HepG2 (cell line): ENCODE results near the gene TSPAN31. TPM values are rescaled to one million over a fixed set of nuclear protein-coding genes. Genes with fewer than 3 reads are reported as not detected.

Source experiments
- DNMT3B ChIP-seq: conservative IDR thresholded peaks from 2 replicates; pipeline ENCODE4 v1.6.1; 2016; ENCODE audit warnings: missing biosample characterization, control low read depth
- ERF ChIP-seq: IDR thresholded peaks from 2 replicates; pipeline ENCODE4 v1.6.1; 2018; ENCODE audit warnings: missing biosample characterization, missing genetic modification reagents
- FOXK2 ChIP-seq: fragments of 450-650 bp; IDR thresholded peaks from 2 replicates; pipeline ENCODE4 v1.6.1; 2016
- HHEX ChIP-seq: IDR thresholded peaks from 2 replicates; pipeline ENCODE4 v1.6.1; 2016; ENCODE audit warnings: control low read depth
- MIXL1 ChIP-seq: IDR thresholded peaks from 2 replicates; pipeline ENCODE4 v1.6.1; 2016
- NFE2L2 ChIP-seq: fragments of 150-350 bp; IDR thresholded peaks from 2 replicates; pipeline ENCODE4 v1.6.1; 2014; ENCODE audit warnings: low read length
- REXO4 ChIP-seq: sonication (generic); formaldehyde crosslinking; IDR thresholded peaks from 2 replicates; pipeline ENCODE4 v1.8.0; 2022; ENCODE audit warnings: missing genetic modification reagents, mild to moderate bottlenecking, borderline replicate concordance
- SIN3A ChIP-seq: IDR thresholded peaks from 2 replicates; pipeline ENCODE4 v1.6.1; 2011; ENCODE audit warnings: low read depth, mild to moderate bottlenecking, control low read depth, low read length, borderline replicate concordance
- TRIM24 ChIP-seq: sonication (generic); formaldehyde crosslinking; IDR thresholded peaks from 2 replicates; pipeline ENCODE4 v1.8.0; 2022; ENCODE audit warnings: mild to moderate bottlenecking, missing genetic modification reagents
- ZFP41 ChIP-seq: sonication (generic); formaldehyde crosslinking; IDR thresholded peaks from 2 replicates; pipeline ENCODE4 v1.4.0; 2020; ENCODE audit warnings: mild to moderate bottlenecking, missing genetic modification reagents, borderline replicate concordance
- ZFP90 ChIP-seq: sonication (generic); formaldehyde crosslinking; IDR thresholded peaks from 2 replicates; pipeline ENCODE4 v1.8.0; 2022; ENCODE audit warnings: missing genetic modification reagents, mild to moderate bottlenecking, inconsistent platforms, borderline replicate concordance
- ZNF232 ChIP-seq: sonication (generic); formaldehyde crosslinking; IDR thresholded peaks from 2 replicates; pipeline ENCODE4 v1.4.0; 2020; ENCODE audit warnings: missing genetic modification reagents, borderline replicate concordance
- ZNF354B ChIP-seq: sonication (generic); formaldehyde crosslinking; IDR thresholded peaks from 2 replicates; pipeline ENCODE4 v1.8.0; 2022; ENCODE audit warnings: mild to moderate bottlenecking, missing genetic modification reagents
- ZNF563 ChIP-seq: sonication (generic); formaldehyde crosslinking; IDR thresholded peaks from 2 replicates; pipeline ENCODE4 v1.8.0; 2022; ENCODE audit warnings: mild to moderate bottlenecking, moderate library complexity, missing genetic modification reagents
- ZNF614 ChIP-seq: IDR thresholded peaks from 2 replicates; pipeline ENCODE4 v1.6.1; 2018; ENCODE audit warnings: missing biosample characterization, missing genetic modification reagents, inconsistent platforms, borderline replicate concordance
- ZNF749 ChIP-seq: sonication (generic); formaldehyde crosslinking; IDR thresholded peaks from 2 replicates; pipeline ENCODE4 v1.8.0; 2022; ENCODE audit warnings: mild to moderate bottlenecking, missing genetic modification reagents, moderate library complexity, borderline replicate concordance
- polyA plus RNA-seq, 8 experiments: library from polyadenylated mRNA; depleted of rRNA in 3 of 8; stranded (reverse) in 7 of 8; unstranded in 1 of 8; fragments of >200 nt; fragmentation: Illumina TruSeq in 4 of 8; extraction: Trizol in 4 of 8; gene quantifications; 2 replicates each; pipeline versions ENCODE4 v1.2.1 to v1.2.3, GENCODE V29; 2011 to 2016; ENCODE audit warnings: low read depth in 4 of 8, missing spikeins in 1 of 8, mixed read lengths in 1 of 8; ENCODE audit not compliant: insufficient read depth in 1 of 8
- total RNA-seq, 5 experiments: library from RNA; depleted of rRNA; stranded (reverse); fragments of >200 nt; fragmentation: Illumina TruSeq; extraction: Trizol; gene quantifications; 2 replicates each; pipeline ENCODE4 v1.2.3, GENCODE V29; 2016; ENCODE audit warnings: low read depth in 1 of 5
- TF ChIP-seq, protein P1 (sequence below), 2 experiments: fragments of 450-650 bp in 1 of 2; sonication (generic) in 1 of 2; formaldehyde crosslinking in 1 of 2; IDR thresholded peaks; 2 replicates each; pipeline versions ENCODE4 v1.6.1 to v1.8.0; 2016 to 2022; ENCODE audit warnings: antibody characterized with exemption in 1 of 2, mild to moderate bottlenecking in 1 of 2, missing genetic modification reagents in 1 of 2
- TF ChIP-seq, protein P2 (sequence below): sonication (generic); formaldehyde crosslinking; IDR thresholded peaks from 2 replicates; pipeline ENCODE4 v1.4.0; 2020; ENCODE audit warnings: missing genetic modification reagents
- TF ChIP-seq, protein P3 (sequence below): sonication (generic); formaldehyde crosslinking; IDR thresholded peaks from 2 replicates; pipeline ENCODE4 v1.4.0; 2020; ENCODE audit warnings: missing genetic modification reagents

TSPAN31 gene
- total and polyA plus RNA-seq, 2 of the 13 experiments (the other 11 are each of a cell fraction or from before 2014, with no cell fraction given) = 10.4 to 24.6 TPM

GRCh38 chr12:57771873-57772428 lies 27.1 kb downstream of the TSPAN31 start, which contains the start of gene METTL1 (continued):
- TF ChIP-seq, protein P1, sequence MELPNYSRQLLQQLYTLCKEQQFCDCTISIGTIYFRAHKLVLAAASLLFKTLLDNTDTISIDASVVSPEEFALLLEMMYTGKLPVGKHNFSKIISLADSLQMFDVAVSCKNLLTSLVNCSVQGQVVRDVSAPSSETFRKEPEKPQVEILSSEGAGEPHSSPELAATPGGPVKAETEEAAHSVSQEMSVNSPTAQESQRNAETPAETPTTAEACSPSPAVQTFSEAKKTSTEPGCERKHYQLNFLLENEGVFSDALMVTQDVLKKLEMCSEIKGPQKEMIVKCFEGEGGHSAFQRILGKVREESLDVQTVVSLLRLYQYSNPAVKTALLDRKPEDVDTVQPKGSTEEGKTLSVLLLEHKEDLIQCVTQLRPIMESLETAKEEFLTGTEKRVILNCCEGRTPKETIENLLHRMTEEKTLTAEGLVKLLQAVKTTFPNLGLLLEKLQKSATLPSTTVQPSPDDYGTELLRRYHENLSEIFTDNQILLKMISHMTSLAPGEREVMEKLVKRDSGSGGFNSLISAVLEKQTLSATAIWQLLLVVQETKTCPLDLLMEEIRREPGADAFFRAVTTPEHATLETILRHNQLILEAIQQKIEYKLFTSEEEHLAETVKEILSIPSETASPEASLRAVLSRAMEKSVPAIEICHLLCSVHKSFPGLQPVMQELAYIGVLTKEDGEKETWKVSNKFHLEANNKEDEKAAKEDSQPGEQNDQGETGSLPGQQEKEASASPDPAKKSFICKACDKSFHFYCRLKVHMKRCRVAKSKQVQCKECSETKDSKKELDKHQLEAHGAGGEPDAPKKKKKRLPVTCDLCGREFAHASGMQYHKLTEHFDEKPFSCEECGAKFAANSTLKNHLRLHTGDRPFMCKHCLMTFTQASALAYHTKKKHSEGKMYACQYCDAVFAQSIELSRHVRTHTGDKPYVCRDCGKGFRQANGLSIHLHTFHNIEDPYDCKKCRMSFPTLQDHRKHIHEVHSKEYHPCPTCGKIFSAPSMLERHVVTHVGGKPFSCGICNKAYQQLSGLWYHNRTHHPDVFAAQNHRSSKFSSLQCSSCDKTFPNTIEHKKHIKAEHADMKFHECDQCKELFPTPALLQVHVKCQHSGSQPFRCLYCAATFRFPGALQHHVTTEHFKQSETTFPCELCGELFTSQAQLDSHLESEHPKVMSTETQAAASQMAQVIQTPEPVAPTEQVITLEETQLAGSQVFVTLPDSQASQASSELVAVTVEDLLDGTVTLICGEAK (IDR thresholded peaks at IDR 0.05) = no peak
- TF ChIP-seq, protein P1 (CRISPR knock-in tag; IDR thresholded peaks at IDR 0.05) = peak; percentile 77
- no peak for TF ChIP-seq ZFP41 (CRISPR knock-in tag)
- TF ChIP-seq, protein P2, sequence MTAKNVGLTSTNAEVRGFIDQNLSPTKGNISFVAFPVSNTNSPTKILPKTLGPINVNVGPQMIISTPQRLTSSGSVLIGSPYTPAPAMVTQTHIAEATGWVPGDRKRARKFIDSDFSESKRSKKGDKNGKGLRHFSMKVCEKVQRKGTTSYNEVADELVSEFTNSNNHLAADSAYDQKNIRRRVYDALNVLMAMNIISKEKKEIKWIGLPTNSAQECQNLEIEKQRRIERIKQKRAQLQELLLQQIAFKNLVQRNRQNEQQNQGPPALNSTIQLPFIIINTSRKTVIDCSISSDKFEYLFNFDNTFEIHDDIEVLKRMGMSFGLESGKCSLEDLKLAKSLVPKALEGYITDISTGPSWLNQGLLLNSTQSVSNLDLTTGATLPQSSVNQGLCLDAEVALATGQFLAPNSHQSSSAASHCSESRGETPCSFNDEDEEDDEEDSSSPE = peak; percentile 73; the same call in 1 of the 2 replicates
- no peak for TF ChIP-seq FOXK2
- 0 out of 2 replicates have a peak, but pooled peaks have one; percentile 59 for TF ChIP-seq ZNF354B (CRISPR knock-in tag)
- TF ChIP-seq TRIM24 (CRISPR knock-in tag) = no peak
- 0 out of 2 replicates have a peak, but pooled peaks have one; percentile 5 for TF ChIP-seq ZNF749 (CRISPR knock-in tag)
- TF ChIP-seq ERF = peak; percentile 52
- TF ChIP-seq DNMT3B (CRISPR knock-in tag) = no peak; the same call in 1 of the 2 replicates
- peak; percentile 66; the same call in 1 of the 2 replicates for TF ChIP-seq MIXL1 (CRISPR knock-in tag)
- TF ChIP-seq, protein P3, sequence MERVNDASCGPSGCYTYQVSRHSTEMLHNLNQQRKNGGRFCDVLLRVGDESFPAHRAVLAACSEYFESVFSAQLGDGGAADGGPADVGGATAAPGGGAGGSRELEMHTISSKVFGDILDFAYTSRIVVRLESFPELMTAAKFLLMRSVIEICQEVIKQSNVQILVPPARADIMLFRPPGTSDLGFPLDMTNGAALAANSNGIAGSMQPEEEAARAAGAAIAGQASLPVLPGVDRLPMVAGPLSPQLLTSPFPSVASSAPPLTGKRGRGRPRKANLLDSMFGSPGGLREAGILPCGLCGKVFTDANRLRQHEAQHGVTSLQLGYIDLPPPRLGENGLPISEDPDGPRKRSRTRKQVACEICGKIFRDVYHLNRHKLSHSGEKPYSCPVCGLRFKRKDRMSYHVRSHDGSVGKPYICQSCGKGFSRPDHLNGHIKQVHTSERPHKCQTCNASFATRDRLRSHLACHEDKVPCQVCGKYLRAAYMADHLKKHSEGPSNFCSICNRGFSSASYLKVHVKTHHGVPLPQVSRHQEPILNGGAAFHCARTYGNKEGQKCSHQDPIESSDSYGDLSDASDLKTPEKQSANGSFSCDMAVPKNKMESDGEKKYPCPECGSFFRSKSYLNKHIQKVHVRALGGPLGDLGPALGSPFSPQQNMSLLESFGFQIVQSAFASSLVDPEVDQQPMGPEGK (CRISPR knock-in tag) = no peak; the same call in 1 of the 2 replicates
- peak; percentile 96 for TF ChIP-seq SIN3A
- no peak for TF ChIP-seq HHEX (CRISPR knock-in tag)
- TF ChIP-seq ZFP90 = peak; percentile 90; the same call in 1 of the 2 replicates
- TF ChIP-seq REXO4 = no peak
- TF ChIP-seq NFE2L2 = no peak
- peak; percentile 60; the same call in 1 of the 2 replicates for TF ChIP-seq ZNF232
- peak; percentile 88 for TF ChIP-seq ZNF563 (CRISPR knock-in tag)
- TF ChIP-seq ZNF614 (CRISPR knock-in tag) = peak; percentile 62; the same call in 1 of the 2 replicates
